SU-DHL-6 (cell line): ENCODE measurements around the gene ENDOV.

Source experiments
- CTCF ChIP-seq: fragments of 200-600 bp; sonication (generic); IDR thresholded peaks from one replicate; pipeline ENCODE4 v1.5.1; 2017; ENCODE audit warnings: antibody characterized with exemption, mild to moderate bottlenecking, low read length, moderate library complexity; ENCODE audit not compliant: insufficient read depth, poor library complexity, severe bottlenecking
- EZH2phosphoT487 ChIP-seq: fragments of 200-600 bp; sonication (generic), shearing (Covaris generic); conservative IDR thresholded peaks from 2 replicates; pipeline ENCODE4 v1.6.1; 2018; ENCODE audit warnings: mild to moderate bottlenecking, antibody characterized with exemption, low read length, moderate library complexity, mixed read lengths

DNA sequence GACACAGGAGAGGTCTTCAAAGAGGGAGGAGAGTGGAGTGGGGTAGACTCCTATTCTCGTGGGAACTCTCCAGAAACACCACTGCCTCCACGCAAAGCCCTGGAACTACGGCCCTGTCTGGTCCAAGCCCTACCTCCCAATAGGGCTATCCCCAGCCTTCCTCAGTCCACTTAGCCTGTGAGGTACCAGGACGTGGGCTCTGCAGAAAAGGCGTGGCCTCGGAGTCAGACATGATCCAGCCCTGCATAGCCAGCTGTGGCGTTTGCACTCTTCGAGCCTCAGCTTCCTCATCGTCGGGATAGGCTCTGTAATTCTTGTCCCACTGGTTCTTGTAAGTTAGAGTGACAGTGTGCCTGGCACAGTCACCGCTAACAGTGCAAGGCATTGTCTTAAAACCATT lies 13.8 kb downstream of the ENDOV start:
- TF ChIP-seq CTCF, result no peak
- no peak for TF ChIP-seq EZH2phosphoT487
